HepG2 (cell line): ENCODE measurements around the gene STK40.

ENCODE experiments used
- EZH2 ChIP-seq: conservative IDR thresholded peaks from 2 replicates; pipeline ENCODE4 v1.6.1; 2012; ENCODE audit warnings: mild to moderate bottlenecking, low read depth, low read length, moderate library complexity
- PHF8 ChIP-seq: sonication (generic); formaldehyde crosslinking; IDR thresholded peaks from 2 replicates; pipeline ENCODE4 v1.5.0; 2020; ENCODE audit warnings: missing genetic modification reagents
- POLR2A ChIP-seq, 2 experiments: IDR thresholded peaks; 2 replicates each; pipeline ENCODE4 v1.6.1; 2011; ENCODE audit warnings: low read depth in 2 of 2, low read length in 2 of 2, mild to moderate bottlenecking in 1 of 2, moderate library complexity in 1 of 2; ENCODE audit not compliant: insufficient read depth in 1 of 2
- ZSCAN29 ChIP-seq: sonication (generic); formaldehyde crosslinking; conservative IDR thresholded peaks from 2 replicates; pipeline ENCODE4 v1.4.0; 2020; ENCODE audit warnings: mild to moderate bottlenecking, missing genetic modification reagents
- TF ChIP-seq, protein P1 (sequence below): sonication (generic); IDR thresholded peaks from 2 replicates; pipeline ENCODE4 v1.6.1; 2016; ENCODE audit warnings: low read depth, borderline replicate concordance
- TF ChIP-seq, protein P2 (sequence below): sonication (generic); formaldehyde crosslinking; IDR thresholded peaks from 2 replicates; pipeline ENCODE4 v1.5.0; 2020; ENCODE audit warnings: mild to moderate bottlenecking, missing genetic modification reagents, moderate library complexity
- TF ChIP-seq, protein P3 (sequence below): sonication (generic); formaldehyde crosslinking; IDR thresholded peaks from 2 replicates; pipeline ENCODE4 v1.4.0; 2020; ENCODE audit warnings: mild to moderate bottlenecking, missing genetic modification reagents, borderline replicate concordance
- TF ChIP-seq, protein P4 (sequence below): sonication (generic); formaldehyde crosslinking; IDR thresholded peaks from 2 replicates; pipeline ENCODE4 v1.4.0; 2020; ENCODE audit warnings: missing genetic modification reagents

DNA sequence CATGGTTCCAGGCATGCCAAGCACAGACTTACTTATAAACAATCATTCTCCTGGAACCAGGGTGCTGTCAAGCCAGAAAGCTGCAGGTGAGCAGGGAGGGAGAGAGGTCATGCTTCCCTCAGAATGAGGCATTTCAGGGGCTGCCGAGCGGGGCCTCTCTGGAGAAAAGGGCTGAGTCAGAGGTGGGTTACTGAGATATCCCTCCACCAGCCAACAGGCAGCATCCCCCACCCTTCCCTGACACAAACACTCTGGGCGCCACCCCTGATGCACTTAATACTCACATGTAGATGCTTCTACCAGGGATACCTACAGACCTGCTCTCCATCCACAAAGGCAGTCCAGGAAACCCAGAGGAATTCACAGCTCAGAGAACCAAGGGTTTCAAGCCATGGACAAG lies 13.1 kb downstream of the STK40 start:
- TF ChIP-seq PHF8 (no peak), ZSCAN29 (no peak), EZH2 (no peak), POLR2A (IDR thresholded peaks at IDR 0.05; ENCODE audit: insufficient read depth in 1 of 2, low read depth in 2 of 2, low read length in 2 of 2) (no peak)
- TF ChIP-seq, protein P1, sequence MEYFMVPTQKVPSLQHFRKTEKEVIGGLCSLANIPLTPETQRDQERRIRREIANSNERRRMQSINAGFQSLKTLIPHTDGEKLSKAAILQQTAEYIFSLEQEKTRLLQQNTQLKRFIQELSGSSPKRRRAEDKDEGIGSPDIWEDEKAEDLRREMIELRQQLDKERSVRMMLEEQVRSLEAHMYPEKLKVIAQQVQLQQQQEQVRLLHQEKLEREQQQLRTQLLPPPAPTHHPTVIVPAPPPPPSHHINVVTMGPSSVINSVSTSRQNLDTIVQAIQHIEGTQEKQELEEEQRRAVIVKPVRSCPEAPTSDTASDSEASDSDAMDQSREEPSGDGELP = no peak
- TF ChIP-seq, protein P2, sequence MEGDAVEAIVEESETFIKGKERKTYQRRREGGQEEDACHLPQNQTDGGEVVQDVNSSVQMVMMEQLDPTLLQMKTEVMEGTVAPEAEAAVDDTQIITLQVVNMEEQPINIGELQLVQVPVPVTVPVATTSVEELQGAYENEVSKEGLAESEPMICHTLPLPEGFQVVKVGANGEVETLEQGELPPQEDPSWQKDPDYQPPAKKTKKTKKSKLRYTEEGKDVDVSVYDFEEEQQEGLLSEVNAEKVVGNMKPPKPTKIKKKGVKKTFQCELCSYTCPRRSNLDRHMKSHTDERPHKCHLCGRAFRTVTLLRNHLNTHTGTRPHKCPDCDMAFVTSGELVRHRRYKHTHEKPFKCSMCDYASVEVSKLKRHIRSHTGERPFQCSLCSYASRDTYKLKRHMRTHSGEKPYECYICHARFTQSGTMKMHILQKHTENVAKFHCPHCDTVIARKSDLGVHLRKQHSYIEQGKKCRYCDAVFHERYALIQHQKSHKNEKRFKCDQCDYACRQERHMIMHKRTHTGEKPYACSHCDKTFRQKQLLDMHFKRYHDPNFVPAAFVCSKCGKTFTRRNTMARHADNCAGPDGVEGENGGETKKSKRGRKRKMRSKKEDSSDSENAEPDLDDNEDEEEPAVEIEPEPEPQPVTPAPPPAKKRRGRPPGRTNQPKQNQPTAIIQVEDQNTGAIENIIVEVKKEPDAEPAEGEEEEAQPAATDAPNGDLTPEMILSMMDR (CRISPR knock-in tag) = no peak
- TF ChIP-seq, protein P3, sequence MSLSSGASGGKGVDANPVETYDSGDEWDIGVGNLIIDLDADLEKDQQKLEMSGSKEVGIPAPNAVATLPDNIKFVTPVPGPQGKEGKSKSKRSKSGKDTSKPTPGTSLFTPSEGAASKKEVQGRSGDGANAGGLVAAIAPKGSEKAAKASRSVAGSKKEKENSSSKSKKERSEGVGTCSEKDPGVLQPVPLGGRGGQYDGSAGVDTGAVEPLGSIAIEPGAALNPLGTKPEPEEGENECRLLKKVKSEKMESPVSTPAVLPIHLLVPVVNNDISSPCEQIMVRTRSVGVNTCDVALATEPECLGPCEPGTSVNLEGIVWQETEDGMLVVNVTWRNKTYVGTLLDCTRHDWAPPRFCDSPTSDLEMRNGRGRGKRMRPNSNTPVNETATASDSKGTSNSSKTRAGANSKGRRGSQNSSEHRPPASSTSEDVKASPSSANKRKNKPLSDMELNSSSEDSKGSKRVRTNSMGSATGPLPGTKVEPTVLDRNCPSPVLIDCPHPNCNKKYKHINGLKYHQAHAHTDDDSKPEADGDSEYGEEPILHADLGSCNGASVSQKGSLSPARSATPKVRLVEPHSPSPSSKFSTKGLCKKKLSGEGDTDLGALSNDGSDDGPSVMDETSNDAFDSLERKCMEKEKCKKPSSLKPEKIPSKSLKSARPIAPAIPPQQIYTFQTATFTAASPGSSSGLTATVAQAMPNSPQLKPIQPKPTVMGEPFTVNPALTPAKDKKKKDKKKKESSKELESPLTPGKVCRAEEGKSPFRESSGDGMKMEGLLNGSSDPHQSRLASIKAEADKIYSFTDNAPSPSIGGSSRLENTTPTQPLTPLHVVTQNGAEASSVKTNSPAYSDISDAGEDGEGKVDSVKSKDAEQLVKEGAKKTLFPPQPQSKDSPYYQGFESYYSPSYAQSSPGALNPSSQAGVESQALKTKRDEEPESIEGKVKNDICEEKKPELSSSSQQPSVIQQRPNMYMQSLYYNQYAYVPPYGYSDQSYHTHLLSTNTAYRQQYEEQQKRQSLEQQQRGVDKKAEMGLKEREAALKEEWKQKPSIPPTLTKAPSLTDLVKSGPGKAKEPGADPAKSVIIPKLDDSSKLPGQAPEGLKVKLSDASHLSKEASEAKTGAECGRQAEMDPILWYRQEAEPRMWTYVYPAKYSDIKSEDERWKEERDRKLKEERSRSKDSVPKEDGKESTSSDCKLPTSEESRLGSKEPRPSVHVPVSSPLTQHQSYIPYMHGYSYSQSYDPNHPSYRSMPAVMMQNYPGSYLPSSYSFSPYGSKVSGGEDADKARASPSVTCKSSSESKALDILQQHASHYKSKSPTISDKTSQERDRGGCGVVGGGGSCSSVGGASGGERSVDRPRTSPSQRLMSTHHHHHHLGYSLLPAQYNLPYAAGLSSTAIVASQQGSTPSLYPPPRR (CRISPR knock-in tag) = no peak
- TF ChIP-seq, protein P4, sequence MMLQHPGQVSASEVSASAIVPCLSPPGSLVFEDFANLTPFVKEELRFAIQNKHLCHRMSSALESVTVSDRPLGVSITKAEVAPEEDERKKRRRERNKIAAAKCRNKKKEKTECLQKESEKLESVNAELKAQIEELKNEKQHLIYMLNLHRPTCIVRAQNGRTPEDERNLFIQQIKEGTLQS (CRISPR knock-in tag) = no peak
